Upper lobe of left lung (tissue), 6 donors: ENCODE results near the gene RNF208. TPM values are rescaled to one million over a fixed set of nuclear protein-coding genes. Genes with fewer than 3 reads are reported as not detected.

Experiments
- ATAC-seq, 2 donors: fragments of 200-7000 bp; cut with Tn5 transposase; one replicate each; pipeline ENCODE4 v1.9.1; 2022; ENCODE audit warnings: mild to moderate bottlenecking in 2 of 2, moderate library complexity in 2 of 2; ENCODE audit not compliant: low FRiP score in 2 of 2
- DNase-seq, 2 donors: peaks; one replicate each; pipeline ENCODE4 v3.0.0-alpha.2; 2019 to 2020
- H3K27ac ChIP-seq, 4 donors: fragments of 200-600 bp; sonication (generic); one replicate each; pipeline ENCODE4 v1.5.1; 2016 to 2019
- H3K27me3 ChIP-seq, 4 donors: fragments of 200-600 bp; sonication (generic); one replicate each; pipeline ENCODE4 v1.5.1; 2017 to 2019
- H3K36me3 ChIP-seq, 4 donors: fragments of 200-600 bp; sonication (generic); one replicate each; pipeline ENCODE4 v1.5.1; 2016 to 2019
- H3K4me1 ChIP-seq, 4 donors: fragments of 200-600 bp; sonication (generic); one replicate each; pipeline ENCODE4 v1.5.1; 2018 to 2019
- H3K4me3 ChIP-seq, 4 donors: fragments of 200-600 bp; sonication (generic); one replicate each; pipeline ENCODE4 v1.5.1; 2017 to 2019; ENCODE audit warnings: mild to moderate bottlenecking in 2 of 4, moderate library complexity in 1 of 4
- H3K9me3 ChIP-seq, 4 donors: fragments of 200-600 bp; sonication (generic); one replicate each; pipeline ENCODE4 v1.5.1; 2018 to 2019
- EP300 ChIP-seq, 4 donors: sonication (generic); formaldehyde crosslinking; IDR thresholded peaks; one replicate each; pipeline ENCODE4 v1.5.1; 2017; ENCODE audit warnings: antibody characterized with exemption in 4 of 4, control low read depth in 2 of 4
- POLR2A ChIP-seq, 4 donors: fragments of 450-650 bp; IDR thresholded peaks; one replicate each; pipeline ENCODE4 v1.5.1; 2016 to 2017; ENCODE audit warnings: antibody characterized with exemption in 4 of 4, mild to moderate bottlenecking in 2 of 4
- POLR2AphosphoS5 ChIP-seq, 2 donors: sonication (generic); formaldehyde crosslinking; IDR thresholded peaks; one replicate each; pipeline ENCODE4 v1.5.1; 2017; ENCODE audit warnings: antibody characterized with exemption in 2 of 2
- WGBS, 2 donors: methylation state at CpG; one replicate each; pipeline ENCODE4 v1.1.5; 2017 to 2018; 5-methylcytosine and 5-hydroxymethylcytosine counted together
- total RNA-seq, 6 donors: library from RNA; depleted of rRNA in 4 of 6; stranded (reverse); fragments of >200 nt in 4 of 6; gene quantifications; one replicate each; pipeline versions ENCODE4 v1.1.0 to v1.2.1, GENCODE V29; 2016 to 2021
- TF ChIP-seq, protein P1 (sequence below), 6 experiments: fragments of 450-650 bp in 4 of 6; fragments of 200-600 bp in 2 of 6; sonication (generic) in 2 of 6; IDR thresholded peaks; one replicate each; pipeline ENCODE4 v1.5.1; 2016 to 2019; ENCODE audit warnings: antibody characterized with exemption in 6 of 6
- donor health status: DM: no; HTN: no; CAD: no; lungs with moderate emphysema.
- donor health status: DM: no; HTN: yes; CAD: no; lungs with severe emphysema.

The RNF208 gene
- total RNA-seq, 6 donors from 2014 or later = 2.3 to 12.6 (median 4.5) TPM

- TF ChIP-seq POLR2AphosphoS5 (IDR thresholded peaks at IDR 0.05) = no peak
- TF ChIP-seq EP300 (IDR thresholded peaks at IDR 0.05) = no peak
- DNase-seq = peak in 1 of 2 donors; percentile 76
- H3K27ac ChIP-seq = peak overlapping the region in 1 of 4 donors; percentile 85
- peaks cover 9 to 41% (median 30%) of the 10 kb centered on the region in 4 donors for H3K4me1 ChIP-seq
- H3K4me3 ChIP-seq = no peak overlapping the region
- no peaks in the 10 kb centered on the region for H3K9me3 ChIP-seq
- 25 to 28% methylated on average over 6 to 11 of the region's 18 CpGs for WGBS, 2 donors
- no peak for ATAC-seq
- H3K36me3 ChIP-seq = no peaks in the 10 kb centered on the region
- peaks cover 0 to 24% (median 1%) of the 10 kb centered on the region in 4 donors for H3K27me3 ChIP-seq
These were observed 5.9 kb upstream of the RNF208 start for GRCh38 chr9:137227853-137228505.

DNA sequence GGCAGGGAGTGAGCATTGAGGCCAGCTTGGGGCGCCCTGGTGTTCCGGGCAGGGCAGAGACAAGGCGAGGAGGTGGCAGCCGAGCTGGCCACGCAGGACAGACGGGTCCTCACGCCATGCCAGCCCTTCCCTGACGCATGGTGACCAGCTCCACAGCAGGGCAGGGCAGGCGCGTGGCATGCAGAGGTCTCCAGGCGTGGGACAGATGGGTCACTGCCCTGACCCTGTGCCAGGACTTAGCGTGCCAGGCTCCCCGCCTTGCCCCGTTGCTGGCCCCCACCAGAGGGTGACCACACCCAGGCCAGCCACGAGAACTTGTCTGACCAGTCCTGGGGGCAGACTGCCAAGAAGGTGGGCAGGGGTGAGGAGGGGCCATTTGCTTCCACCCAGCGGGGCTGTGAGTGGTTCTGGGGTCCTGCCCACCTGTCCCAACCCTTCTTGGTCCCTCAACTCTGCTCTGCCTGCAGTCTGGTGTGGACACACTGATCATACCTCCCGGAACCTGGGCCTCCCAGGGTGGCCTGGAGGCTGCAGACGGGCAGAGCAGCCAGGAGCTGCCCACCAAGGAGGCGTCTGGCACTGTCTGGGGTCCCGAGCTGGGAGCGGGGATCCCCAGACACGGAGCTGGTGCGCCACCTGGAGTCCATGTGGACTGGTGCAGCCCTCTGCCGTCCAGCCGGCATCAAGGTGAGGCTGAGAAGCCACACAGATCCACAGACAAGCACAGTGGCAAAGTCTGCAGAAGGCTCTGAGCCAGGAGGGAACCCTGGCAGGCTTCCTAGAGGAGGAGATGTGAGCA, 5.2 kb upstream of the RNF208 start, which contains the start of gene RNF224:
Gene RNF224, plus strand, starts transcription at position 449 of the 799 bp plus-strand sequence. CDS start 834 bp downstream, outside the sequence.
- no peaks in the 10 kb centered on the region for H3K36me3 ChIP-seq
- 20 to 35% methylated on average over 6 to 24 of the region's 25 CpGs for WGBS, 2 donors
- DNase-seq (peak; percentile 89 to 92), ATAC-seq (peak; percentile 59 to 84)
- no peaks in the 10 kb centered on the region for H3K9me3 ChIP-seq
- peak within 1 kb of the TSS; percentile 66 to 85 (median 72) for H3K27ac ChIP-seq
- H3K4me3 ChIP-seq = no peak within 1 kb of the TSS
- H3K27me3 ChIP-seq = peaks cover 0 to 24% (median 1%) of the 10 kb centered on the region in 4 donors
- TF ChIP-seq EP300 (IDR thresholded peaks at IDR 0.05) (peak in 1 of 4 donors; percentile 58), POLR2A (IDR thresholded peaks at IDR 0.05) (peak in 1 of 4 donors; percentile 57), POLR2AphosphoS5 (IDR thresholded peaks at IDR 0.05) (peak; percentile 52 to 61)
- TF ChIP-seq, protein P1, sequence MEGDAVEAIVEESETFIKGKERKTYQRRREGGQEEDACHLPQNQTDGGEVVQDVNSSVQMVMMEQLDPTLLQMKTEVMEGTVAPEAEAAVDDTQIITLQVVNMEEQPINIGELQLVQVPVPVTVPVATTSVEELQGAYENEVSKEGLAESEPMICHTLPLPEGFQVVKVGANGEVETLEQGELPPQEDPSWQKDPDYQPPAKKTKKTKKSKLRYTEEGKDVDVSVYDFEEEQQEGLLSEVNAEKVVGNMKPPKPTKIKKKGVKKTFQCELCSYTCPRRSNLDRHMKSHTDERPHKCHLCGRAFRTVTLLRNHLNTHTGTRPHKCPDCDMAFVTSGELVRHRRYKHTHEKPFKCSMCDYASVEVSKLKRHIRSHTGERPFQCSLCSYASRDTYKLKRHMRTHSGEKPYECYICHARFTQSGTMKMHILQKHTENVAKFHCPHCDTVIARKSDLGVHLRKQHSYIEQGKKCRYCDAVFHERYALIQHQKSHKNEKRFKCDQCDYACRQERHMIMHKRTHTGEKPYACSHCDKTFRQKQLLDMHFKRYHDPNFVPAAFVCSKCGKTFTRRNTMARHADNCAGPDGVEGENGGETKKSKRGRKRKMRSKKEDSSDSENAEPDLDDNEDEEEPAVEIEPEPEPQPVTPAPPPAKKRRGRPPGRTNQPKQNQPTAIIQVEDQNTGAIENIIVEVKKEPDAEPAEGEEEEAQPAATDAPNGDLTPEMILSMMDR (IDR thresholded peaks at IDR 0.05) = peak; percentile 91 to 98 (median 96)
- H3K4me1 ChIP-seq = peaks cover 16 to 49% (median 37%) of the 10 kb centered on the region in 4 donors

- peak overlapping the region; percentile 66 to 85 (median 72) for H3K27ac ChIP-seq
- H3K36me3 ChIP-seq = no peaks in the 10 kb centered on the region
- H3K4me3 ChIP-seq = no peak overlapping the region
- H3K4me1 ChIP-seq = peaks cover 19 to 54% (median 40%) of the 10 kb centered on the region in 4 donors
- 71 to 74% methylated on average over 12 to 16 of the region's 18 CpGs for WGBS, 2 donors
- TF ChIP-seq, protein P1 (IDR thresholded peaks at IDR 0.05) = no peak
- no peak for TF ChIP-seq POLR2AphosphoS5 (IDR thresholded peaks at IDR 0.05)
- TF ChIP-seq EP300 (IDR thresholded peaks at IDR 0.05) = no peak
- no peak for TF ChIP-seq POLR2A (IDR thresholded peaks at IDR 0.05)
- H3K9me3 ChIP-seq = no peaks in the 10 kb centered on the region
- peaks cover 0 to 22% (median 1%) of the 10 kb centered on the region in 4 donors for H3K27me3 ChIP-seq
- ATAC-seq = peak in 1 of 2 donors; percentile 23
- peak in 1 of 2 donors; percentile 51 for DNase-seq
These were observed 4.5 kb upstream of the RNF208 start for GRCh38 chr9:137226338-137227053.

DNA sequence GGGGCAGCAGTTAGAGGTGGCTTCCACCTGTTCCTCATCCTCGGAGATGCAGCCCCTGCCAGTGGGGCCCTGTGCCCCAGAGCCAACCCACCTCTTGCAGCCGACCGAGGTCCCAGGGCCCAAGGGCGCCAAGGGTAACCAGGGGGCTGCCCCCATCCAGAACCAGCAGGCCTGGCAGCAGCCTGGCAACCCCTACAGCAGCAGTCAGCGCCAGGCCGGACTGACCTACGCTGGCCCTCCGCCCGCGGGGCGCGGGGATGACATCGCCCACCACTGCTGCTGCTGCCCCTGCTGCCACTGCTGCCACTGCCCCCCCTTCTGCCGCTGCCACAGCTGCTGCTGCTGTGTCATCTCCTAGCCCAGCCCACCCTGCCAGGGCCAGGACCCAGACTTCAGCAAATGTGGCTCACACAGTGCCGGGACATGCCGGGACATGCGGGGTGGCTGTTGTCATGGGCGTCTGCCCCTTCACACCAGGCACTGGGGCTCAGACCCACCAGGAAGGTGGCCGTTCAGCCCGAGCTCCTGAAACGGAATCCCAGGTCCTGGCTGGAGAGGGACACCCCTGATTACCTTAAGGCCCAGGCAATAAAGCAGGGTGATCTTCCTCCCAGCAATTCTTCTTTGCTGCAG, 3.8 kb upstream of the RNF208 start:
- no peak overlapping the region for H3K4me3 ChIP-seq
- H3K4me1 ChIP-seq = peaks cover 22 to 59% (median 42%) of the 10 kb centered on the region in 4 donors
- peak overlapping the region in 3 of 4 donors; percentile 20 to 85 (median 74) for H3K27ac ChIP-seq
- 78 to 81% methylated on average over 4 to 8 of the region's 21 CpGs for WGBS, 2 donors
- DNase-seq (peak in 1 of 2 donors; percentile 80), ATAC-seq (no peak)
- no peaks in the 10 kb centered on the region for H3K36me3 ChIP-seq
- H3K9me3 ChIP-seq = no peaks in the 10 kb centered on the region
- peaks cover 0 to 24% (median 1%) of the 10 kb centered on the region in 4 donors for H3K27me3 ChIP-seq
- TF ChIP-seq POLR2AphosphoS5 (IDR thresholded peaks at IDR 0.05) (no peak), EP300 (IDR thresholded peaks at IDR 0.05) (no peak), POLR2A (IDR thresholded peaks at IDR 0.05) (no peak)
- TF ChIP-seq, protein P1 (IDR thresholded peaks at IDR 0.05) = no peak
